Measurements from ENCODE around the gene NR2F1. TPM values are rescaled to one million over a fixed set of nuclear protein-coding genes. Genes with fewer than 3 reads are reported as not detected.
A peak's percentile ranks its signal among the peaks of the same experiment; 100 is the strongest.

NR2F1 gene
- total RNA-seq, 4 donors from 2014 or later: 29.4 to 111 (median 37.8) TPM

- H3K27ac ChIP-seq: no peak overlapping the region
- H3K4me3 ChIP-seq: no peak overlapping the region
- no peaks in the 10 kb centered on the region for H3K9me3 ChIP-seq
- 12 to 14% methylated on average over 9 of the region's 9 CpGs for WGBS, 2 donors (ENCODE audit: low coverage in 1 of 2)
- ATAC-seq: no peak
- peaks cover 2 to 23% (median 8%) of the 10 kb centered on the region in 3 donors for H3K4me1 ChIP-seq
- H3K27me3 ChIP-seq: peaks cover 71% of the 10 kb centered on the region
- no peak for TF ChIP-seq POLR2A (IDR thresholded peaks at IDR 0.05)
- TF ChIP-seq EP300 (IDR thresholded peaks at IDR 0.05): no peak
- TF ChIP-seq POLR2AphosphoS5 (IDR thresholded peaks at IDR 0.05): no peak
- TF ChIP-seq, protein P1, sequence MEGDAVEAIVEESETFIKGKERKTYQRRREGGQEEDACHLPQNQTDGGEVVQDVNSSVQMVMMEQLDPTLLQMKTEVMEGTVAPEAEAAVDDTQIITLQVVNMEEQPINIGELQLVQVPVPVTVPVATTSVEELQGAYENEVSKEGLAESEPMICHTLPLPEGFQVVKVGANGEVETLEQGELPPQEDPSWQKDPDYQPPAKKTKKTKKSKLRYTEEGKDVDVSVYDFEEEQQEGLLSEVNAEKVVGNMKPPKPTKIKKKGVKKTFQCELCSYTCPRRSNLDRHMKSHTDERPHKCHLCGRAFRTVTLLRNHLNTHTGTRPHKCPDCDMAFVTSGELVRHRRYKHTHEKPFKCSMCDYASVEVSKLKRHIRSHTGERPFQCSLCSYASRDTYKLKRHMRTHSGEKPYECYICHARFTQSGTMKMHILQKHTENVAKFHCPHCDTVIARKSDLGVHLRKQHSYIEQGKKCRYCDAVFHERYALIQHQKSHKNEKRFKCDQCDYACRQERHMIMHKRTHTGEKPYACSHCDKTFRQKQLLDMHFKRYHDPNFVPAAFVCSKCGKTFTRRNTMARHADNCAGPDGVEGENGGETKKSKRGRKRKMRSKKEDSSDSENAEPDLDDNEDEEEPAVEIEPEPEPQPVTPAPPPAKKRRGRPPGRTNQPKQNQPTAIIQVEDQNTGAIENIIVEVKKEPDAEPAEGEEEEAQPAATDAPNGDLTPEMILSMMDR (IDR thresholded peaks at IDR 0.05): no peak
- no peaks in the 10 kb centered on the region for H3K36me3 ChIP-seq
Observed at GRCh38 chr5:93611273-93611975, 28.4 kb downstream of the NR2F1 start.

- no peak for TF ChIP-seq EP300 (IDR thresholded peaks at IDR 0.05)
- no peak for TF ChIP-seq POLR2AphosphoS5 (IDR thresholded peaks at IDR 0.05)
- WGBS, 2 donors (ENCODE audit: low coverage in 1 of 2): 2 to 4% methylated on average over 9 to 27 of the region's 43 CpGs
- H3K4me3 ChIP-seq: peak overlapping the region in 1 of 2 donors; percentile 12
- peaks cover 2 to 23% (median 8%) of the 10 kb centered on the region in 3 donors for H3K4me1 ChIP-seq
- peaks cover 67% of the 10 kb centered on the region for H3K27me3 ChIP-seq
- no peak overlapping the region for H3K27ac ChIP-seq
- no peaks in the 10 kb centered on the region for H3K9me3 ChIP-seq
- H3K36me3 ChIP-seq: no peaks in the 10 kb centered on the region
- ATAC-seq: peak; percentile 39
Observed at GRCh38 chr5:93611976-93612854, 29.2 kb downstream of the NR2F1 start.

- H3K4me1 ChIP-seq: peaks cover 2 to 17% (median 8%) of the 10 kb centered on the region in 3 donors
- no peak overlapping the region for H3K27ac ChIP-seq
- TF ChIP-seq, protein P1 (IDR thresholded peaks at IDR 0.05): no peak
- no peak for TF ChIP-seq POLR2AphosphoS5 (IDR thresholded peaks at IDR 0.05)
- no peak for TF ChIP-seq EP300 (IDR thresholded peaks at IDR 0.05)
- TF ChIP-seq POLR2A (IDR thresholded peaks at IDR 0.05): no peak
- H3K27me3 ChIP-seq: peaks cover 60% of the 10 kb centered on the region
- no peak overlapping the region for H3K4me3 ChIP-seq
- H3K36me3 ChIP-seq: no peaks in the 10 kb centered on the region
- H3K9me3 ChIP-seq: no peaks in the 10 kb centered on the region
- ATAC-seq: no peak
Observed at GRCh38 chr5:93612855-93613243, 29.8 kb downstream of the NR2F1 start.

DNA sequence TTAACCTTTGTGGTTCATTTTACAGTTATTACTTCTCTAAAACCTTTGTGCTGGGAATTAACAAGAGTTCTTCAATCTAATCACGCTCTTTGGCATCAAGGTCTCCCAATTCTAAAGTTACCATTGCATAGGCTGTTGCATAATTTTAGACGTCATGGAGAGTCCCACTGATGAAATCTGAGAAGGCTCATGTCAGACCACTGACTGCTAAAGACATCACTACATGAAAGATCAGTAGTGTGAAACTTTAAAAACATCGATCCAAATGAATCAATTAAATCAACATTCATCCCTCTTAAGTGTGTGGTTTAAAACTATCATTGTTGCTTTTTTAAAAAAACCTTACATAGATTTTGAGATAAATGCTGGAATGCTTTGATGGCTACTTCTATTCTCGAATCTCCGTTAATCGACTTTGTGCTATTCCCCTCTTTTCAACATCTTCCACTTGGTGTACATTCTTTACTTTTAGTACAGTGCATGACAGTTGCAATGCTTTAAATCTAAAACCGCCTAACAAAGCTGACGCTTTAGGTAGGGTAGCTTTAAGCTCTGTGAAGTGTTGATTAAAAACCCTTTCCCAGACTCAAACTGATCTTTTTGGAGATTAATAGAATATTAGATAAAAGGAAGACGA, 33.6 kb downstream of the NR2F1 start:
- Histone ChIP-seq H3K36me3 (no peaks in the 10 kb centered on the region), H3K4me1 (peaks cover 2 to 22% (median 8%) of the 10 kb centered on the region in 3 donors), H3K27me3 (peaks cover 25% of the 10 kb centered on the region), H3K9me3 (no peaks in the 10 kb centered on the region), H3K4me3 (no peak overlapping the region), H3K27ac (no peak overlapping the region)
- TF ChIP-seq EP300 (IDR thresholded peaks at IDR 0.05): no peak
- TF ChIP-seq, protein P1 (IDR thresholded peaks at IDR 0.05): no peak
- TF ChIP-seq POLR2AphosphoS5 (IDR thresholded peaks at IDR 0.05): no peak
- no peak for TF ChIP-seq POLR2A (IDR thresholded peaks at IDR 0.05)
- ATAC-seq: no peak
- whole genome bisulfite sequencing, 2 donors (ENCODE audit: low coverage in 1 of 2): 82 to 86% methylated on average over 7 to 9 of the region's 9 CpGs

Measured in gastroesophageal sphincter (tissue), 4 donors.